H9 (cell line): ENCODE data around the gene PRSS57. TPM values are rescaled to one million over a fixed set of nuclear protein-coding genes. Genes with fewer than 3 reads are reported as not detected.

Experiments
- DNase-seq: peaks from one replicate; pipeline ENCODE4 v3.0.0-alpha.2; 2017
- H2AFZ ChIP-seq: one replicate; pipeline ENCODE4 v1.6.1; 2013; ENCODE audit warnings: mild to moderate bottlenecking, low read length, control low read depth, moderate library complexity
- H2AK5ac ChIP-seq: 2 replicates; pipeline ENCODE4 v1.6.1; 2013; ENCODE audit warnings: low read length, control low read depth, mixed read lengths; ENCODE audit not compliant: insufficient read length
- H2BK120ac ChIP-seq: one replicate; pipeline ENCODE4 v1.6.1; 2013; ENCODE audit warnings: low read depth, mild to moderate bottlenecking, low read length, control low read depth, inconsistent platforms; ENCODE audit not compliant: poor library complexity, severe bottlenecking
- H2BK12ac ChIP-seq: 2 replicates; pipeline ENCODE4 v1.6.1; 2013; ENCODE audit warnings: low read length, control low read depth, mixed read lengths, low read depth; ENCODE audit not compliant: insufficient read length
- H2BK15ac ChIP-seq: 2 replicates; pipeline ENCODE4 v1.6.1; 2013; ENCODE audit warnings: low read depth, low read length, control low read depth
- H2BK20ac ChIP-seq: one replicate; pipeline ENCODE4 v1.6.1; 2013; ENCODE audit warnings: low read depth, mild to moderate bottlenecking, low read length, control low read depth, inconsistent platforms; ENCODE audit not compliant: poor library complexity, severe bottlenecking
- H2BK5ac ChIP-seq: 2 replicates; pipeline ENCODE4 v1.6.1; 2013; ENCODE audit warnings: low read length, control low read depth, mixed read lengths; ENCODE audit not compliant: insufficient read length
- H3K14ac ChIP-seq: 2 replicates; pipeline ENCODE4 v1.6.1; 2013; ENCODE audit warnings: low read length, control low read depth; ENCODE audit not compliant: insufficient read depth
- H3K18ac ChIP-seq: 2 replicates; pipeline ENCODE4 v1.6.1; 2013; ENCODE audit warnings: low read depth, mild to moderate bottlenecking, mixed read lengths, low read length, control low read depth; ENCODE audit not compliant: insufficient read length
- H3K23ac ChIP-seq: 2 replicates; pipeline ENCODE4 v1.6.1; 2013; ENCODE audit warnings: low read length, control low read depth, mixed read lengths, low read depth; ENCODE audit not compliant: insufficient read length
- H3K23me2 ChIP-seq: 2 replicates; pipeline ENCODE4 v1.6.1; 2013; ENCODE audit warnings: low read depth, mild to moderate bottlenecking, mixed read lengths, low read length, control low read depth; ENCODE audit not compliant: insufficient read length, poor library complexity, severe bottlenecking
- H3K27ac ChIP-seq: 2 replicates; pipeline ENCODE4 v1.5.1; 2013; ENCODE audit warnings: low read length, control low read depth, mixed read lengths, low read depth; ENCODE audit not compliant: insufficient read length
- H3K27me3 ChIP-seq: 2 replicates; pipeline ENCODE4 v1.6.1; 2013; ENCODE audit warnings: low read length, control low read depth, inconsistent platforms; ENCODE audit not compliant: insufficient read depth
- H3K4ac ChIP-seq: 2 replicates; pipeline ENCODE4 v1.6.1; 2013; ENCODE audit warnings: low read depth, mild to moderate bottlenecking, control low read depth, inconsistent platforms, low read length, moderate library complexity
- H3K4me1 ChIP-seq: 2 replicates; pipeline ENCODE4 v1.6.1; 2013; ENCODE audit warnings: low read length, control low read depth, inconsistent platforms; ENCODE audit not compliant: insufficient read depth
- H3K4me2 ChIP-seq: 2 replicates; pipeline ENCODE4 v1.6.1; 2013; ENCODE audit warnings: low read length, control low read depth, mixed read lengths; ENCODE audit not compliant: insufficient read length, insufficient read depth
- H3K56ac ChIP-seq: 2 replicates; pipeline ENCODE4 v1.6.1; 2013; ENCODE audit warnings: low read depth, mild to moderate bottlenecking, mixed read lengths, low read length, control low read depth; ENCODE audit not compliant: insufficient read length
- H3K79me1 ChIP-seq: 2 replicates; pipeline ENCODE4 v1.6.1; 2013; ENCODE audit warnings: low read depth, mild to moderate bottlenecking, moderate library complexity, low read length, control low read depth, inconsistent platforms; ENCODE audit not compliant: insufficient read depth, poor library complexity, severe bottlenecking
- H3K79me2 ChIP-seq: 2 replicates; pipeline ENCODE4 v1.6.1; 2013; ENCODE audit warnings: low read length, control low read depth, inconsistent platforms; ENCODE audit not compliant: insufficient read depth
- H3K9ac ChIP-seq: 2 replicates; pipeline ENCODE4 v1.6.1; 2013; ENCODE audit warnings: low read length, control low read depth, mixed read lengths; ENCODE audit not compliant: insufficient read length; ENCODE audit errors: extremely low read depth
- H3K9me3 ChIP-seq: one replicate; pipeline ENCODE4 v1.6.1; 2013; ENCODE audit warnings: low read depth, low read length, inconsistent platforms; ENCODE audit not compliant: control insufficient read depth
- H3T11ph ChIP-seq: one replicate; pipeline ENCODE4 v1.6.1; 2013; ENCODE audit warnings: mild to moderate bottlenecking, low read length, control low read depth, inconsistent platforms
- H4K20me1 ChIP-seq: one replicate; pipeline ENCODE4 v1.6.1; 2013; ENCODE audit not compliant: control insufficient read depth, insufficient read length, insufficient read depth
- H4K5ac ChIP-seq: 2 replicates; pipeline ENCODE4 v1.6.1; 2013; ENCODE audit warnings: low read depth, mild to moderate bottlenecking, mixed read lengths, low read length, control low read depth; ENCODE audit not compliant: insufficient read length
- H4K8ac ChIP-seq: replicated peaks from 2 replicates; pipeline ENCODE4 v1.6.1; 2013; ENCODE audit warnings: low read length, control low read depth, mixed read lengths, low read depth; ENCODE audit not compliant: insufficient read length
- H4K91ac ChIP-seq: 2 replicates; pipeline ENCODE4 v1.6.1; 2013; ENCODE audit warnings: low read depth, mild to moderate bottlenecking, moderate library complexity, mixed read lengths, low read length, control low read depth; ENCODE audit not compliant: insufficient read length
- H3K27ac Mint-ChIP-seq, 3 experiments: 2 replicates in 2 of 3; 3 replicates in 1 of 3; pipeline ENCODE4 v1.8.0; 2020 to 2021; ENCODE audit warnings: mixed read lengths in 3 of 3, mild to moderate bottlenecking in 1 of 3, moderate library complexity in 1 of 3
- H3K27me3 Mint-ChIP-seq: 2 replicates; pipeline ENCODE4 v1.8.0; 2021; ENCODE audit warnings: low read depth, mild to moderate bottlenecking, moderate library complexity, mixed read lengths
- H3K36me3 Mint-ChIP-seq, 3 experiments: 2 replicates in 2 of 3; 3 replicates in 1 of 3; pipeline ENCODE4 v1.8.0; 2020 to 2021; ENCODE audit warnings: low read depth in 3 of 3, mixed read lengths in 3 of 3; ENCODE audit not compliant: insufficient read depth in 1 of 3
- H3K4me1 Mint-ChIP-seq, 2 experiments: 2 replicates each; pipeline ENCODE4 v1.8.0; 2020; ENCODE audit warnings: mixed read lengths in 2 of 2
- H3K4me3 Mint-ChIP-seq, 2 experiments: 2 replicates in 1 of 2; 3 replicates in 1 of 2; pipeline ENCODE4 v1.8.0; 2020 to 2021; ENCODE audit warnings: mild to moderate bottlenecking in 2 of 2, mixed read lengths in 2 of 2, moderate library complexity in 1 of 2
- H3K9me3 Mint-ChIP-seq, 2 experiments: 2 replicates in 1 of 2; 3 replicates in 1 of 2; pipeline ENCODE4 v1.8.0; 2020; ENCODE audit warnings: mild to moderate bottlenecking in 2 of 2, mixed read lengths in 2 of 2, moderate library complexity in 1 of 2
- CTCF ChIP-seq: fragments of 200-600 bp; sonication (generic); conservative IDR thresholded peaks from 3 replicates; pipeline ENCODE4 v1.8.0; 2021; ENCODE audit warnings: antibody characterized with exemption, mild to moderate bottlenecking
- WGBS: extraction: QIAGEN DNeasy Blood & Tissue Kit; methylation state at CpG from one replicate; pipeline ENCODE4 v1.1.7; 2013; ENCODE audit warnings: missing lambda C conversion rate, low lambda C conversion rate, mixed read lengths; ENCODE audit not compliant: insufficient read length; ENCODE audit errors: extremely low coverage; 5-methylcytosine and 5-hydroxymethylcytosine counted together
- total RNA-seq: library from RNA; stranded (reverse); gene quantifications from 2 replicates; pipeline ENCODE4 v1.2.1, GENCODE V29; 2021

Gene PRSS57
- total RNA-seq, 1 experiment from 2014 or later: not detected

- H3T11ph ChIP-seq: no peak overlapping the region
- no peak for DNase-seq
- H3K9me3 ChIP-seq: no peaks in the 10 kb centered on the region
- H4K8ac ChIP-seq: no peak overlapping the region
- H3K18ac ChIP-seq: no peak overlapping the region
- H3K23ac ChIP-seq: no peak overlapping the region
- H3K36me3 Mint-ChIP-seq: no peaks in the 10 kb centered on the region
- no peak overlapping the region for H4K91ac ChIP-seq
- H2BK5ac ChIP-seq: no peak overlapping the region
- no peak overlapping the region for H2BK15ac ChIP-seq
- H2BK120ac ChIP-seq: no peak overlapping the region
- no peak overlapping the region for H2BK12ac ChIP-seq
- H3K9ac ChIP-seq: no peak overlapping the region
- no peak overlapping the region for H4K5ac ChIP-seq
- no peak overlapping the region for H2AFZ ChIP-seq
- TF ChIP-seq CTCF: no peak
- H3K9me3 Mint-ChIP-seq: peaks cover 3 to 5% of the 10 kb centered on the region in 2 experiments; a peak in 2 of 5 replicates
- H3K27me3 Mint-ChIP-seq: peaks cover 10% of the 10 kb centered on the region
- no peaks in the 10 kb centered on the region for H3K79me1 ChIP-seq
- H3K14ac ChIP-seq: no peak overlapping the region
- peaks cover 3 to 8% of the 10 kb centered on the region in 2 experiments; a peak in 1 of 4 replicates for H3K4me1 Mint-ChIP-seq
- H3K27ac ChIP-seq: no peak overlapping the region
- no peaks in the 10 kb centered on the region for H3K23me2 ChIP-seq
- H3K27ac Mint-ChIP-seq: no peak overlapping the region
- no peak overlapping the region for H3K56ac ChIP-seq
- H3K4ac ChIP-seq: no peak overlapping the region
- H3K4me3 Mint-ChIP-seq: no peak overlapping the region
- WGBS: no CpG with 5 or more reads among the region's 18 CpGs
- no peak overlapping the region for H2BK20ac ChIP-seq
- no peak overlapping the region for H2AK5ac ChIP-seq
- H3K79me2 ChIP-seq: no peaks in the 10 kb centered on the region
- no peaks in the 10 kb centered on the region for H4K20me1 ChIP-seq
- no peaks in the 10 kb centered on the region for H3K27me3 ChIP-seq
- H3K4me1 ChIP-seq: no peaks in the 10 kb centered on the region
- no peak overlapping the region for H3K4me2 ChIP-seq
These were observed 5.0 kb downstream of the PRSS57 start for GRCh38 chr19:690203-690602.
